GM21447 (cell line): ENCODE data around the gene ARTN.

ENCODE experiments used
- ATAC-seq: cut with Tn5 transposase; IDR thresholded peaks from one replicate; pipeline ENCODE4 v1.9.1; 2021; ENCODE audit not compliant: unreplicated experiment

ARTN gene

GRCh38 chr1:43924516-43924915 is 9.1 kb upstream of the ARTN start:
- no peak for ATAC-seq

GRCh38 chr1:43925846-43926245 is 7.8 kb upstream of the ARTN start:
- ATAC-seq = no peak

GRCh38 chr1:43930168-43930948 is 3.2 kb upstream of the ARTN start:
- ATAC-seq = no peak

DNA sequence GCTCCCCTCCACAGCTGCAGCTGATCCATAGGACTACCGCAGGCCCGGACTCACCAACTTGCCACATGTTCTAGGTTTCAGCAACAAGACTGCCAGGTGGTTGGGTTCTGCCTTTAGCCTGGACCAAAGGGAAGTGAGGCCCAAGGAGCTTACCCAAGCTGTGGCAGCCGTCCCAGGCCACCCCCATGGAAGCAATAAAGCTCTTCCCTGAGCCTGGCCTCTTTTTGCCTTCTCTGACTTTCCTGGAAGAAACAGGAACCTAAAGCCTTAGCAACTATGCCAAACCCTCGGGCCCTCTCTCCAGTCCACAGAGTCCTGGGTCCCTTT is 2.7 kb upstream of the ARTN start:
- ATAC-seq = no peak

DNA sequence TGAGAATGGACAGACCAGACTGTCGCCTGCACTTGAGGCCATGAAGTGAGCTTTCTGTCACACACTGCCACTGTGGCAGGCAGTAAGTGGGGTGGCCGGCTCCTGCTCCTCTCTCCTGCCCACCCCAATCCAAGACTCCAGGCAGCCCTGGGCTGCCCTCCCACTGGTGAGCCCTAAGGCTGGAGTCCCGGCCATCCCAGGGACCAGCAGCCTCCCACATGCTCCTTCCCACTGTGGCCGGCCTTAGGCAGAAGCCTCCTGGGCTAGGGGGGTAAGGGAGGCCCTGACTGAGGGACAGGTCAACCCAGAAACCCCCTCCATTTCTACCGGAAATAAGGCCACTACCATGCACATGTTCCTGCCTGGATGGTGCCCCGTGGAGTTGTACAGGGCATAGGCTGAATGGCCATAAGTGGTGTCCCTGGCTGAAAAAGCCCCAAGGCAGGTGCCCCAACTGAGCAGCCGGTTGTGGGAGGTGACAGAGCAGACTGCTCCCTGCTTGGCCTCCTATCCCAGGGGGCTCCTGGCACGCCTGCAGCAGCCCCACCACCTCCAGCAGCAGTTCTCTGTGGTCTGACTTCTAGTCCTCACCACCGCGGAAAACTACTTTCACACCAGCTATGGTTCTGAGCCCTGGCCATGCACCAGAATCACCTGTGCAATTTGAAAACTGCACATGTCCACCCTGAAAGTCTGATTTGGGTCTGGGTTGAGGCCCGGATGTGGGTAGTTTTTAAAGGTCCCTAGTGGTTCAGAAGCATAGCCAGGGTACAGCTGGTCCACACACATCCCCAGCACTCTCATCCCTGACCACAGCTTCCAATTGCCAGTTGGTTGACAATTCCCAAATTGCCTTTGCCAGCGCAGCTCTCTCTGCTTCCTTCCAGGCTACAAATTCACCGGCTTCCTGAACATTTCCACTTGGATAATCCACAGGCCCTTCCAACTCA is 1.6 kb upstream of the ARTN start:
- no peak for ATAC-seq

- ATAC-seq = no peak
Measured at GRCh38 chr1:43932786-43933385, 715 bp upstream of the ARTN start.

DNA sequence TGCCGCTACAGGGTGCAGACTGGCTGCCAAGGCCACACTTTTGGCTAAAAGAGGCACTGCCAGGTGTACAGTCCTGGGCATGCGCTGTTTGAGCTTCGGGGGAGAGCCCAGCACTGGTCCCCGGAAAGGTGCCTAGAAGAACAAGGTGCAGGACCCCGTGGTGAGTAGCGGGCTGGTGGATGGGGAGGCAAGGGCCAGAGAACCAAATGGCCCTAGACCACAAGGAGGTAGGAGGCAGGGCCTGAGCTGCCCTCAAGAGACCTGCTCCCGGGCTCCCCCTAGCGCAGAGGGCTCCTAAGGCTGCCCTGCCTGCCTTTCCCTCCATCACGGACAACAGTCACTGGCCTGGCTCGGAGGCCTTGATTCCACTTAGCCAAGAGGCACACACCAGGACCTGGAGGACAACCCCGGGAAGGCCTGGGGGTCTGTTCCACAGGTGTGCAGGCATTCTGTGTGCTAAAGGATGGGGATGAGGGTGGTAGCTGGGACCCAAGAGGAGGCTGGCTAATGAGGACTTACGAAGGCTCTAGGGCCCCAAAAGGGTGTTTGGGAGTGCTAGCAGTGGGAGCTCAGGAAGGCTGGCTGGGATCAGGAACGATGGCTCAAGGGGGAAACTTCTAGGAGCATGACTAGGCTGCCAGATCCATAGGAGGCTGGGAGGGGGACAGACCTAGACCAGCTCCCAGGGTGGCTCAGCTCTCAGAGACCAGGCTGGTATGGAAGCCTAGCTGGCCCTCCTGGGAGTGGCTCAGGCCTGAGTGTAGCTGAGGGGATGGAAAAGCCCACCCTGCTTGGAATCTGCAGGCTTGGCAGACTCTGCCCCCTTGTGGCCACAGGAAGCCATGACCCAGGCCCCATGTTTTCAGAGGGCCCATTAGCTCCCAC is 742 bp downstream of the ARTN start:
- ATAC-seq = no peak

- no peak for ATAC-seq
Measured at GRCh38 chr1:43934986-43935324, 1.4 kb downstream of the ARTN start.

DNA sequence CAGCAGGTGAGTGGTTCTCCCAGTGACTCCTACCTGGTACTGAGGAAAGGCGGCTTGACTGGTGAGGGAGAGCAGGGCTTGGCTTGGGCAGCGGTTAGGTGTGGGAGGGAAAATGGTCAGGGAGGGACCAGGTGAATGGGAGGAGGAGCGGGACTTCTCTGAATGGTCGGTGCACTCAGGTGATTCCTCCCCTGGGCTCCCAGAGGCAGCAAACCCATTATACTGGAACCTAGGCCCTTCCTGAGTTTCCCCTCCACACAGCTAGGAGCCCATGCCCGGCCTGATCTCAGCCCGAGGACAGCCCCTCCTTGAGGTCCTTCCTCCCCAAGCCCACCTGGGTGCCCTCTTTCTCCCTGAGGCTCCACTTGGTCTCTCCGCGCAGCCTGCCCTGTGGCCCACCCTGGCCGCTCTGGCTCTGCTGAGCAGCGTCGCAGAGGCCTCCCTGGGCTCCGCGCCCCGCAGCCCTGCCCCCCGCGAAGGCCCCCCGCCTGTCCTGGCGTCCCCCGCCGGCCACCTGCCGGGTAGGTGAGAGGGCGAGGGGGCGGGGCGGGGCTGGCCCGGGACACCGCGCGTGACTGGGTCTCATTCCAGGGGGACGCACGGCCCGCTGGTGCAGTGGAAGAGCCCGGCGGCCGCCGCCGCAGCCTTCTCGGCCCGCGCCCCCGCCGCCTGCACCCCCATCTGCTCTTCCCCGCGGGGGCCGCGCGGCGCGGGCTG is 2.3 kb downstream of the ARTN start:
- no peak for ATAC-seq

DNA sequence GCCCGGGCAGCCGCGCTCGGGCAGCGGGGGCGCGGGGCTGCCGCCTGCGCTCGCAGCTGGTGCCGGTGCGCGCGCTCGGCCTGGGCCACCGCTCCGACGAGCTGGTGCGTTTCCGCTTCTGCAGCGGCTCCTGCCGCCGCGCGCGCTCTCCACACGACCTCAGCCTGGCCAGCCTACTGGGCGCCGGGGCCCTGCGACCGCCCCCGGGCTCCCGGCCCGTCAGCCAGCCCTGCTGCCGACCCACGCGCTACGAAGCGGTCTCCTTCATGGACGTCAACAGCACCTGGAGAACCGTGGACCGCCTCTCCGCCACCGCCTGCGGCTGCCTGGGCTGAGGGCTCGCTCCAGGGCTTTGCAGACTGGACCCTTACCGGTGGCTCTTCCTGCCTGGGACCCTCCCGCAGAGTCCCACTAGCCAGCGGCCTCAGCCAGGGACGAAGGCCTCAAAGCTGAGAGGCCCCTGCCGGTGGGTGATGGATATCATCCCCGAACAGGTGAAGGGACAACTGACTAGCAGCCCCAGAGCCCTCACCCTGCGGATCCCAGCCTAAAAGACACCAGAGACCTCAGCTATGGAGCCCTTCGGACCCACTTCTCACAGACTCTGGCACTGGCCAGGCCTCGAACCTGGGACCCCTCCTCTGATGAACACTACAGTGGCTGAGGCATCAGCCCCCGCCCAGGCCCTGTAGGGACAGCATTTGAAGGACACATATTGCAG is 3.0 kb downstream of the ARTN start:
- ATAC-seq = no peak

DNA sequence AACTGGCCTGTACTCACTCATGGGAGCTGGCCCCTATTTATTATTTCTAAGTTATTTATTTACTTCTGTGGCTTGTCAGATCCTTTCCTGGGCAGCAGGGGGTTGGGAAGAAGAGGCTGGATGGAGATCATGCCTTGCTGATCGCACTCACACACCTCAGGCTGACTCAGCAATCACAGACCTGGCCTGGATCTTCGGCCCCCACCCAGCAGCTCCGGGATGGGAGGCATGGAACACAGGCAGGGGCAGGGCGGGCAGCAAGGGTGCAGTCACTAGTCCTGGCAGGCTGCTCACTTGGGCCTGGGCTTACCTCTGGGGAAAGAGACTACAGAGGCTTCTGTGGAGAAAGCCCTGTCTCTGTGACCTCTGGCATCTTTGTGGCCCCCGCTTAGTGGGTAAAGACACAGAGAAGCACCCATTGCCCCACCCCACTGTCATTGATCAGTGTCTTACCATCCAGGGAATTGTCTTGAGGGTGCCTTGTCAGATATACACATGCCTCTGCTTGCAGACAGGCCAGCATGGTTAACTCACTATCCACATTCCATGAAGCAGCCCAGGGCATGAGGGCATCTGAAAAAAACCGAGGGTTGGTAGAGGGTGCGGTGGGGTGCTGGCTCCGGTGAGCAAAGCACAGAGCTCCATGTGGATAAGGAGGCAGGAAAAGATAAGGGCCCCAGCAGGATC is 3.7 kb downstream of the ARTN start:
- ATAC-seq = no peak

DNA sequence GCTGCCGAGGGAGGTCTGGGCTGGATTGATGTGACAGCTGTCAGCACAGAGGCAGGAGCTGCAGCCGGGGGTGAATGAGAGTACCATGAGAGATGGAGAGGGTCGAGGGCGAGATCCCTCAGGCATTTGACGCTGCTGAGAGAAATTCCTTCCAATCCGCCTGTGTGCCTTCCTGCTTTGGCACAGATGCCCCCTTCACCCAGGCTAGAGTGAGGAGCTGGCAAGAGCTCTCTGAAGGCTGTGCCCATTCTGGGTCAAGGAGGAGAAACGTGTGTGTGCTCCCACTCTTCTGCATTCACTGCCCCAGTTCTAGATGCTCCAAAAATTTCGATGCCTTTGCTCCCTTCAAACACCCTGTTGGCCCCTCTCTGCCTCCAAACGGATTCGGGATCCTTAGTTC is 4.8 kb downstream of the ARTN start:
- no peak for ATAC-seq

DNA sequence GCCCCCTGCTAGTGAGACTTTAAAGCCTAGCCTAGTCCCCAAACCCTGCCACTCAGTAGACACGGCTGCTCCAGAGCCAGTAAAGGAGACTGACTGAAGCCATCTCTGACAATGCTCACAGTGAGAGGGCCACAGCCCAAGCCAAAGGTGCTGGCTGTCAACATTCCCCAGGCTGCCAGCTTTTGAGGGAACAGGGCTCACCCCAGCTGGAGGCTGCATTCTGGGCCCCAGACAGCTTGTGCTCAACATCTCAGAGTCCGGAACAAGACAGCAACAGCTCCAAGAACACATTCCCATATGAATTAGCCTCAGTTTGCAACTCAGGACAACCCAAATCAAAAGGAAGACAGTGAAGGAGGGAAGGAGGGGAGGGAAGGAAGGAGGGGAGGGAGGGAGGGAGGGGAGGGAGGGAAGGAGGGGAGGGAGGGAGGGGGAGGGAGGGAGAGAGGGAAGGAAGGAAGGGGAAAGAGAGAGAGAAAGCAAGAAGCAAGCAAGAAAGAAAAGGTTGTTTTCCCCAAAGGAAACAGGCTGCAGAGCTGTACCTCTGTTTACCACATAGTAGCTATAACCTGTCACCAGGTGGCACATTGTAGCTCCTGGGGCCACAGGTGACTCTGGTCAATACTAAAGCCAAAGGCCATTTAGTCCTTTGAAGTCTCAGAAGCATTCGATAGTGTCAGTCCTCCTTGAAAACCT is 5.4 kb downstream of the ARTN start:
- no peak for ATAC-seq

DNA sequence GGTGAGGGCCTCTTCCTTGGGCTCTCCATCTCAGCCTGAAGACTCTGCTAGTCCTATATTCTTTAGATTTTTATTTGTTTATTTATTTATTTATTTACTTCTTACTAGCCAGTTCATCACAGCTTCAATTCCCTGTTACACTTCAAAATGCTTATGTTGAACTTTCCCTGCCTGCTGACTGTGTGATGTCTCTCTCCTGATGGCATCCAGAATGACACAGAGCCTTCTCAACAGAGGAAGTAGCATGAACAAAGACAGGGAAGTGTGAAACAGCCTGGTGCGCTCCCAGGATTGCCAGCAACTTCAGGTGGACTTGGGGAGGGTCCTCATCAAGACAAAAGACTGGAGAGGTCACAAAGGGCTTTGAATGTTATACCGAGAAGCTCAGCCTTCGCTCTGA is 8.8 kb downstream of the ARTN start:
- no peak for ATAC-seq

- no peak for ATAC-seq
Measured at GRCh38 chr1:43944860-43945259, 11.3 kb downstream of the ARTN start.

DNA sequence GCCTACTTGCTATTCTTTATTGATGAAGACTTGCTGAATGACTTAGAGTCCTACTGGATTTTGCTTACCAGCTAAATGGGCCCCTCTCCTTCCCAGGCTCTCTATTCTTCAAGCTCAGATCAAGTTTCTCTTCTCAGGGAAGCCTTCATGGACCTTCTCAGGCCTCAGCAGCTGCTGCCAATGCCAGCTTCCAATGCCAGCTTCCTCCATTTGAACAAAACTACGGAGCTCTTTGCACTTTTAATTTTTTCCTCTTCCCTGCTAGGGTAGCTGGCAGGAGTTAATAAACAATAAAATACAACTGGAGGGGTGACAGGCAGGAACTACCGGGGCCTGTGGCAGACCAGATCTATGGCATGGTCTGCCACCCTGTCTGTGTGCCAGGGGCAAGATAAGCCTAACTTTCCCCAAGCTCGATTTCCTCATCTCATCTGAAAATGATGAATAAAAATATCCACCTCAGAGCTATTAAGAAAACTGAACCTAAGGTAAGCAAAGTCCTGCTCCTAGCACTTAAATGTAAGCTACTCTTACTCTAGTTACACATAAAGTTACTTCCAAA is 12.2 kb downstream of the ARTN start:
- ATAC-seq = no peak

GRCh38 chr1:43946236-43947060 is 12.8 kb downstream of the ARTN start, which contains the start of gene IPO13:
IPO13 (plus strand) TSS chr1:43946950; CDS start chr1:43947601, 651 bp downstream.
- peak; percentile 90 for ATAC-seq
